ENCODE results near the gene PRIM1.

DNA sequence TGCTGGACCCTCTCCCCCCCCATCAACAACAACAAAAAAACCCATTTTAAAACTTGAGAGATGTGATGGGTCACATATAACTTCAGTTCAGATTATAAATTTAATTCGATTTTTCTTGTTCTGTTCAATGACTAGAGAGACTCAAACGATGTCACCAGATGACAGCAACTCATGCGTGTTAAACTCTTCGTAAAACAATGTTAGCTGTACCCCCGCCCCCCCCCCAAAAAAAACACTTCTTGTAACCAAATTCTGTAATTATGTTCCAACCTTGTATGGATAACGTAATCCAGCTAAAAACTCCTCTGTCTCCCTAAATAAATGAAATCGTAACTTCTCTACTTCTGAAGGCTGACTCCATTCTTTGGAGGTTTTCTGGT is 26.4 kb downstream of the PRIM1 start:
- TF ChIP-seq, protein P1, sequence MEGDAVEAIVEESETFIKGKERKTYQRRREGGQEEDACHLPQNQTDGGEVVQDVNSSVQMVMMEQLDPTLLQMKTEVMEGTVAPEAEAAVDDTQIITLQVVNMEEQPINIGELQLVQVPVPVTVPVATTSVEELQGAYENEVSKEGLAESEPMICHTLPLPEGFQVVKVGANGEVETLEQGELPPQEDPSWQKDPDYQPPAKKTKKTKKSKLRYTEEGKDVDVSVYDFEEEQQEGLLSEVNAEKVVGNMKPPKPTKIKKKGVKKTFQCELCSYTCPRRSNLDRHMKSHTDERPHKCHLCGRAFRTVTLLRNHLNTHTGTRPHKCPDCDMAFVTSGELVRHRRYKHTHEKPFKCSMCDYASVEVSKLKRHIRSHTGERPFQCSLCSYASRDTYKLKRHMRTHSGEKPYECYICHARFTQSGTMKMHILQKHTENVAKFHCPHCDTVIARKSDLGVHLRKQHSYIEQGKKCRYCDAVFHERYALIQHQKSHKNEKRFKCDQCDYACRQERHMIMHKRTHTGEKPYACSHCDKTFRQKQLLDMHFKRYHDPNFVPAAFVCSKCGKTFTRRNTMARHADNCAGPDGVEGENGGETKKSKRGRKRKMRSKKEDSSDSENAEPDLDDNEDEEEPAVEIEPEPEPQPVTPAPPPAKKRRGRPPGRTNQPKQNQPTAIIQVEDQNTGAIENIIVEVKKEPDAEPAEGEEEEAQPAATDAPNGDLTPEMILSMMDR (IDR thresholded peaks at IDR 0.05): no peak
- TF ChIP-seq EZH2 (IDR thresholded peaks at IDR 0.05): no peak
- TF ChIP-seq EZH2phosphoT487 (IDR thresholded peaks at IDR 0.05): no peak
